Colon (tissue), 2 donors: Measurements from ENCODE around the gene PIK3R6.

Experiments
- FAIRE-seq: peaks from 2 replicates; lab custom pipeline; 2012; peaks lifted over from hg19 to GRCh38; lab: Jason Lieb, UNC
- donor health status: control.
- donor health status: control.

PIK3R6 gene

GRCh38 chr17:8792646-8793045 lies 74.8 kb downstream of the PIK3R6 start:
- FAIRE-seq = no peak

GRCh38 chr17:8791910-8792270 lies 75.6 kb downstream of the PIK3R6 start:
- no peak for FAIRE-seq

GRCh38 chr17:8791248-8791909 lies 76.1 kb downstream of the PIK3R6 start:
- FAIRE-seq = no peak

- FAIRE-seq = no peak
These were observed 77.7 kb downstream of the PIK3R6 start for GRCh38 chr17:8789743-8790142.

- FAIRE-seq = no peak
These were observed 78.5 kb downstream of the PIK3R6 start for GRCh38 chr17:8788998-8789397.

- no peak for FAIRE-seq
These were observed 81.7 kb downstream of the PIK3R6 start for GRCh38 chr17:8785547-8786413.

GRCh38 chr17:8782176-8782575 lies 85.3 kb downstream of the PIK3R6 start:
- FAIRE-seq = no peak

- no peak for FAIRE-seq
These were observed 85.7 kb downstream of the PIK3R6 start for GRCh38 chr17:8781776-8782175.

GRCh38 chr17:8776881-8777280 lies 90.6 kb downstream of the PIK3R6 start:
- no peak for FAIRE-seq

GRCh38 chr17:8776248-8776647 lies 91.2 kb downstream of the PIK3R6 start:
- FAIRE-seq = no peak

- FAIRE-seq = no peak
These were observed 100.7 kb downstream of the PIK3R6 start for GRCh38 chr17:8766731-8767130.

- no peak for FAIRE-seq
These were observed 105.5 kb downstream of the PIK3R6 start for GRCh38 chr17:8762012-8762411.

GRCh38 chr17:8758137-8758596 lies 109.3 kb downstream of the PIK3R6 start, which contains the start of gene SPDYE4:
SPDYE4 (minus strand) TSS chr17:8758546; CDS start chr17:8758382, 164 bp downstream.
- no peak for FAIRE-seq

GRCh38 chr17:8757189-8757588 lies 110.3 kb downstream of the PIK3R6 start:
- no peak for FAIRE-seq

- no peak for FAIRE-seq
These were observed 111.8 kb downstream of the PIK3R6 start for GRCh38 chr17:8755590-8756255.

- no peak for FAIRE-seq
These were observed 112.6 kb downstream of the PIK3R6 start for GRCh38 chr17:8754890-8755289.

GRCh38 chr17:8753976-8754440 lies 113.5 kb downstream of the PIK3R6 start:
- FAIRE-seq = no peak

- no peak for FAIRE-seq
These were observed 114.1 kb downstream of the PIK3R6 start for GRCh38 chr17:8753136-8753975.
